ENCODE measurements around the gene CLEC16A.

The CLEC16A gene

GRCh38 chr16:11029948-11030347 is 85.6 kb downstream of the CLEC16A start:
- no peak overlapping the region for H3K27ac ChIP-seq
- ChIA-PET POLR2A (ENCODE audit: low non-redundant PET) (no interaction called here), CTCF (no interaction called here)
- no peak for TF ChIP-seq CTCF (conservative IDR thresholded peaks at IDR 0.05; ENCODE audit: low read depth)
- DNase-seq (ENCODE audit: low spot score): no peak

GRCh38 chr16:11030990-11031510 is 86.7 kb downstream of the CLEC16A start:
- POLR2A ChIA-PET (ENCODE audit: low non-redundant PET): no interaction called here
- CTCF ChIA-PET: interaction anchor here (0.6 kb wide), 1 partner anchor 475 kb away, joined by 3 read pairs; no protein-coding TSS in a partner anchor
- no peak for DNase-seq (ENCODE audit: low spot score)
- no peak overlapping the region for H3K27ac ChIP-seq
- TF ChIP-seq CTCF (conservative IDR thresholded peaks at IDR 0.05; ENCODE audit: low read depth): no peak

DNA sequence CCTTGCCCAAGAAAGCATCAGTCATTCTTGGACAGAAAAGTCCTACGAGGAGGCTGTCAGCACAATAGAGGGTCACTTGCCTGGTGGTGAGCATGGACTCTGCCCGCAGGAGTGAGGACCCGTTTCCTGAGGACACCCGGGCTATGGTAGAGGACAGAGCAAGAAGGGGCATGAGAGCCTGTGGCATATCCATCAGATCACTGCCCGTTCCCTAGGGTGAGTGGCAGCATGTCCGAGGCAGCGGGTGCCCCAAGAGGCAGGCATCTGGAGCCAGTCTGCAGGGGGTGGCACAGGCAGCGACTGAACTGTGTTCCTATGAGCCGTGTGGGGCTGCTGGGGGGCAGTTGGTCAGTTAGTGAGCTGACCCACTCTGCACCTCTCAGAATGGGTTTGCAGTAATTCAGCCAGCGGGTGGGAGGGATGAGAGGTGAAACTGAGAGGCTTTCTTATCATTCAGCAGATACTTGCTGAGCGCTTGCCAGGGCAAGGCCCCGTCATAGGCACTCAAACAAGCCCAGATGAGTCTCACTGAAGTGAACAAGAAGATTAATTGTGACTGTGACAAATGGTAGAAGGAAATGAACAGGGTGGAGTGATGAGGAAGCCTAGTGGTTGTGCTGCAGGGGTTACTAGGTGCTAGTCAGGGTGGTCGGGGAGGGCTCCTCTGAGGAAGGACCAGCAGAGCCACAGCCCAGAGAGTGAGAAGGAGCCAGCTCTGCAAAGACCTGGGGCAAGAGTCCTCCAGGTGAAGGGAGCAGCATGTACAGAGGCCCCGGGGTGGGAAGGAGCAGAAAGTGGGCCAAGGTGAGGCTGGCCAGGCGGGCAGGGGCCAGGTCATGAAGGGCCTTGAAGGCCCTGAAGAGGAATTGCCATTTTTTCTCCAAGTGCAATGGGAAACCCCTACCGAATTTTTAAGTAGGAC is 87.9 kb downstream of the CLEC16A start:
- DNase-seq (ENCODE audit: low spot score): no peak
- H3K27ac ChIP-seq: peak overlapping the region; percentile 63

GRCh38 chr16:11032922-11033291 is 88.5 kb downstream of the CLEC16A start:
- POLR2A ChIA-PET (ENCODE audit: low non-redundant PET): no interaction called here
- peak overlapping the region; percentile 63 for H3K27ac ChIP-seq
- CTCF ChIA-PET: no interaction called here
- no peak for TF ChIP-seq CTCF (conservative IDR thresholded peaks at IDR 0.05; ENCODE audit: low read depth)
- no peak for DNase-seq (ENCODE audit: low spot score)

More for the DNA sequence above, 87.9 kb downstream of the CLEC16A start:
- ChIA-PET CTCF (no interaction called here), POLR2A (ENCODE audit: low non-redundant PET) (no interaction called here)
- TF ChIP-seq CTCF (conservative IDR thresholded peaks at IDR 0.05; ENCODE audit: low read depth): no peak

DNA sequence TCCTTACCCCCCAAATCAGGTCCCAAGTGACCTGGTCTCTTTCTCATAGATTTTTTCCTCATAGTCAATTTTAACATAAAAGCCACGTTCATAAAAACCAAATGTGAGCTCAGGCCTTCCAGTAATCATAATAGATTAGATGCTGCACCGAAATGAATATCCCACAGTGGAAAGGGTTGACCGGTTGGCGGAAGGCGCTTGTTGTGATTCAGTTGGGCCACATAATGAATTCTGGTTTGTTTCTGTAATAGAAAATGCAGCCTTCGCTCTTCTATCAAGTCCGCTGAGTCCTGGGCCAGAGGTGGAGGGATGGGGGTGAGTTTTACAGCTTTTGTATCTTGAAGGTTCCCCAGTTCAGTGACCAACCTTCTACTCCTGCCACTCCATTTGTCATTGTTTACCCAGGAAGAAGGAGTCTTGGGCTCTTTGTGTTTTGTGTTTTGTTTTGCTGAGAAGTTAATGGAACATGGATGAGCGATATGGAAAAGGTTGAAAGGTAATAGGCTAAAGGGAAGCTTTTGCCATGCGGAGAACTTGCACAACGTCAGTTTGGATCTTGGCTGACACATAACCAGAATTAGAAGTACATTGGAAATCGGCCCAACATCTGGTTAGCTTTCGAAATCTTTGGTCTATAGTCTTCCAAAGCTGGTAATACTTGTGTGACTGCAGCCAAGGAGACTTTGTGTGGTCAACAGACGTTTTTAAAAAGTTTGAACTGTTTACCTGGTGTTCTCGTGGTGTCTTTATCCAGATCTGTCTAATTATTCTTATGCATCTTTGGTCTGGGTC is 89.5 kb downstream of the CLEC16A start:
- ChIA-PET CTCF (interaction anchor here (0.6 to 1.0 kb wide), 4 partner anchors 11 to 223 kb away, joined by 3 to 7 read pairs (median 4); partner anchors contain the start of gene SOCS1), POLR2A (ENCODE audit: low non-redundant PET) (no interaction called here)
- TF ChIP-seq CTCF (conservative IDR thresholded peaks at IDR 0.05; ENCODE audit: low read depth): no peak
- H3K27ac ChIP-seq: peak overlapping the region; percentile 88
- no peak for DNase-seq (ENCODE audit: low spot score)

DNA sequence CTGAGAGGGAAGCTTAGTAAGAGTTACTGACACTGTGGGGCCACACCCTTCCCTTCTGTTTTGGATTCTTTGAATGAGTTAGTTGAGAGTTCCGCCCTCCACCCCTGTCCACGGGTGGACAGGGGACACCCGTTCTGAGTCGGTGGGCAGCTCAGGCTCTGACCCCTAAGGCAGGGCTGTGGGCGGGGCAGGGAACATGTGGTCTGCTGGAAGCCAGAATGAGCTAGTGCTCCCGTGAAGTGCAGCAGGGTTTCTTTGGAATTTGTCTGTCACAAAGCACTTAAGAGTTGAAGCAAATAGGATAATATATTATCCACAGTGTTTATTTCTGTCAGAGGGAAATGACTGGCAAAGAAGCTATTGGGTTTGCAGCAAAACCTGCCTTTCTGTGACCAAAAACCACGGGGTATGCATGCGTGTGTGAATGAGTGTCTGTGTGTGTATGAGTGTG is 90.1 kb downstream of the CLEC16A start:
- POLR2A ChIA-PET (ENCODE audit: low non-redundant PET): no interaction called here
- CTCF ChIA-PET: interaction anchor here (0.6 to 1.0 kb wide), 4 partner anchors 11 to 222 kb away, joined by 3 to 7 read pairs (median 4); partner anchors contain the start of gene SOCS1
- DNase-seq (ENCODE audit: low spot score): no peak
- peak overlapping the region; percentile 88 for H3K27ac ChIP-seq
- TF ChIP-seq CTCF (conservative IDR thresholded peaks at IDR 0.05; ENCODE audit: low read depth): no peak

Measured in RWPE1 (cell line).